ENCODE results near the gene CDKAL1. TPM values are rescaled to one million over a fixed set of nuclear protein-coding genes. Genes with fewer than 3 reads are reported as not detected.
"Not testable (repeated sequence)": the region's sequence is repeated elsewhere in the genome, so short reads cannot be mapped to it uniquely, and the experiment has no call there.

The CDKAL1 gene
- total RNA-seq, 1 experiment from 2014 or later = 23.4 TPM

DNA sequence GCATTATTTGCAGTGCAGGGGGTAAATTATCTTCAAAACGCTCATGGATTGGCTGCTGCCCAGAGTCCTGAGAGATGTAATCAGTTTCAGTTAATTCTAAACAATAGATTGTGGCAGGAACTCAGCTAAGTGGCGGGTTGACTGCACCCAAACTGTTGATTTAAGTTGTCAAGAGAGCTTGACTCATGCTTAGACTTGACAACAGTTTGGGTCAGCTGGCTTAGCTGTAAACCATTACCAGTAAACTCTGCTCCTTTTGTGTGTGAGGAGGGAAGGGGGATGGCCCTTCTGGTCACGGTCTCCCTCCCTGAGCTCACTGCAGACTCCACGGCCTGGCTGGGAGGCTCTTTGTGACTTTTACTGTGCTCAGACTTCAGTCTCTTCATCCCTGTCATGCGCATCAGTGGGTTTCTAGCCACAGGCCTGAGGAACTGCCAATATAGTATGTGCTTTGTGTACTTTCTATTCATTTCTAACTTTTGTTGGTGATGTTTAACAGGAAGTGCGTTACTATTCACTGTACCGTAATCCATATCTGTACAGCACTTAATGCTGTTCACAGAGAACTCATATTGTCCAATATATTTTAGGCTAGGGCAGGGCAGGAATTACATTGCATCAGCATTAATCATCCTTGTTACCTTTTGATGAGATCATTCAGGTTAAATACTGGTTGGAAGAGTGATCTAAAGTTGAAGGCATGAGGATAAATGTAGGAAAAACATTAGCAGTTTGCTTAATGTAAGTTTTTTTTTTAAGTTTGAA, 488.3 kb downstream of the CDKAL1 start:
- peak; percentile 76 for DNase-seq (ENCODE audit: low spot score)

DNA sequence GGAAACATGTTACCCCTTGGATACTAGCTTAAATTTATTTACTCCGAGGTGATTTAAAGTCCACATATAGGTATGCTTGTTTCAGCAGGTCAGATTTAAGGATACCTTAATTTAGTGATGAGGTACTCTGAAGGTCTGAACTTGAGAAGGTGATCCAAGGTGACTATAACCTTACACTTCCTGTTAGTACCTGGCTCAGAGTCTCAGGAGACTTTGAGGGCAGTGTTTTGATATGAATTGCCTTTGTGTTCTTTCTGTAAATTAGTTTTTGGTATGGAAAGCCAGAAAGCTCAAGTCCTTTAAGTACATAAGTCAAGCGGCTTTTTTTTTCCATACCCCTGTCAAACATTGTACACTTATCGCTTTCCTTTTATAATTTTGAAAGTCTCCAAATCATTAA, 489.0 kb downstream of the CDKAL1 start:
- DNase-seq (ENCODE audit: low spot score) = no peak

DNA sequence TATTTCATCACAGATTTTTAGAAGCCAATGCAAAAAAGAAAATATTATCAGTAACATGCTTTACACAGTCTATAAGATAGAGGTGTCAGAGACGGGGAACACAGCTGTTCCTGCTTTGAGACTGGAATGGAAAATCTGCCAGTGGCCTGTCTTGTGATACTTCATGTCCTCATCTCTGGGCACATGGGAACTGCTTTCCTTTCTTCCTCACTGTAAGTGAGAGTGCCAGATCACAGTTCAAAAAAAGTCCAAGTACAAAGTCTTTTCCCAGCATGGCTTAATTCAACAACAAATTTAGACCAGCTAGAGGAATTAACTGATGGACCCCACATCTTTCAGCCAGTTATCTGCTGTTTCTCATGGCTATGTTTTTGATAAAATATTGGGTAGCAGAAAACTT, 490.4 kb downstream of the CDKAL1 start:
- no peak for DNase-seq (ENCODE audit: low spot score)

DNA sequence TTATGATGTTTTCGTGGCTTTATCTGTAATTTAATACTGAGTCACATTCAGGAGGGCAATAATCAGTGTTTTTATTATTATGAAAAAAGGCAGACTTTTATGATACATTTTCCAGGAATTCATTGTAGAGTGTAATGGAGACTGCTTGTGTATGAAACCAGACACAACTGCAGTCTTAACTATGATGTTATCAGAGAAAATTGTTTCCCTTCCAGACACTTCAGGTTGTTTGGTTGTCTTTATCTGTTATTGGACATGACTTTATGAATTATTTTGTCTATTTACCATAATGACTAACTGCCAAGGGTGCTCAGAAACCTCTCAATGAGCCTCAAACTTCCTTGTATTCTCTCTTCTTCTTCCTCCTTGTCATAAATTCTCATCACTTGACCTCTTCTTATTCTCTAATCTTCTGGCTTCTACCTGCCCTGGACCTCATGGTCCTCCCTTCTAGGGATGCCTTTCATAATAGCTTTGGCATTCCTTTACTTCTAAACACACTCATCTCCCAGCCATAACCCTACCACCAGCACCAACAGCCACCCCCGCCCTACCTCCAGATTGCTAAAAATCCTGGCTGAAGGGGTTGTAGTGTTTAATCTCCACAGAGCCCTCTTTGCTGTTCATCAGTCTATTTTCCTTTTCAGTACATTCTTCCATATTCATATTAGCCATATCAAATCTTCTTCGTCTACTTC, 492.5 kb downstream of the CDKAL1 start:
- DNase-seq (ENCODE audit: low spot score) = no peak

DNA sequence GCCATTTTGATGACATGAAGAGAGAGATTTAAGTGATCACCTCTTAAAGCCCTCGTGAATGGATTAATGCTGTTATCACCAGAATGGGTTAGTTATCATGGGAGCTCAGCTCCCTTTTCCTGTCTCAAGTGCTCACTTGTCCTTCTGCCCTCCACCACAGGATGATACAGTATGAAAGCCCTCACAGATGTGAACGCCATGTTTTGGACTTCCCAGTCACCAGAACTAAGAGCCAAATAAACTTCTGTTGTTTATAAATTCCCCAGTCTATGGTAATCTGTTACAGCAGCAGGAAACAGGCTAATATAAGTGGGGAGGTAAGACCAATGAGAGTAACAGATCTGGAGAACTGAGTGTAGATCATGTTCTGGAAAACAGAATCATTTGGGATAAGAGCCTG, 493.2 kb downstream of the CDKAL1 start:
- no peak for DNase-seq (ENCODE audit: low spot score)

DNA sequence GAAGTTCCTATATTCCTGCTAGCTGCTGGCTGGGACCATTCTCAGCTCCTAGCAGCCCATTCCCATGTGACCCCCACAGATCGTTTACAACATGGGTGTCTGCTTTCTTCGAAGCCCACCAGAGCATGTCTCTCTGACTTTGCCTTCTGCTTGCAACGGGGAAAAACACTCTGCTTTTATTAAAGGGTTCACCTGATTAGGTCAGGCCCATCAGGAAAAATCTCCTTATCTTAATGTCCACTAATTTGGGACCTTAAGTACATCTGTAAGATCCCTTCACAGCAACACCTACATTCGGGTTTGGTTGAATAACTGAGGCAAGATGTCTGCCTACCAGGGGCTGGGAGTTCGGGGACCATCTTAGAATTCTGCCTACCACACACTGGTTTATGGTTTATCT, 496.9 kb downstream of the CDKAL1 start:
- DNase-seq (ENCODE audit: low spot score) = no peak

DNA sequence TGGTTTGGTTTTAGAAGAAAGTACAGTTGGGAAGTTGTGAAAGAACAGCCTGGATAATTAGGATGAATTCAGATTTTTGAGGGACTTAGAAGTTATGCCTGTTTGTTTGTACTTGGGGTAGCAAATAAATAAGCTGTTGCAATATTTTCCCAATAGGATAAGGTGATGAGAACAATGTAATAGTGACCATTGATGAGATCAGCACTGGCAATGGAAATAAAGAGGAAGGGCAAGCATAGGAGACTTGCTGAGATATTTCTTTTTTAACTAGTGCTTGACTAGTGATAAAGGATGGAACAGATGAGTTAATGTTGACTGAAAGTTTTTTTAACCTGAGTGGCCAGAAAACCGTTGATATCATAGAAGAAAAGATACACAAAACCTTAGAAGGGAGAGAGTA, 498.8 kb downstream of the CDKAL1 start:
- DNase-seq (ENCODE audit: low spot score) = no peak

DNA sequence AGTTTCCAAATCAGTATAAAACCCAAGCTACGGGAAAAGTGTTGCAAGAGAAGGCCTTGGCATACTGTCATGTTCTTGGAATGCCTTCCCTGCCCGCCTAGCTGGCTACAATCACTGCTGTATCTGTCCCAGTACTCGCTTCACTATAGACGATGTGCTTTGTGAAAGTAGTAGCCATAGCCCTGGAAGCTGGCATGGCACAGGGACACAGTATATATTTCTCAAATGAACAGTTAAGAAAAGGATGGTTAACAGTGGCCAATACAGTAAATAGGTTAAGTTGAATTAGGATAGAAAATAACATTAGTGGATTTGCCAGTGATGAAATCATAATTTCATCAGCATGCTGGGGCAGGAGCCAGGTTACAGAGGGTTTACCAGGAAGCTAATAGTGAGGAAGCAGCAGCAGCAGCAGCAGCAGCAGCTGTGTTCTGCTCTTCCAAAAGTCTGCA, 499.3 kb downstream of the CDKAL1 start:
- no peak for DNase-seq (ENCODE audit: low spot score)

DNA sequence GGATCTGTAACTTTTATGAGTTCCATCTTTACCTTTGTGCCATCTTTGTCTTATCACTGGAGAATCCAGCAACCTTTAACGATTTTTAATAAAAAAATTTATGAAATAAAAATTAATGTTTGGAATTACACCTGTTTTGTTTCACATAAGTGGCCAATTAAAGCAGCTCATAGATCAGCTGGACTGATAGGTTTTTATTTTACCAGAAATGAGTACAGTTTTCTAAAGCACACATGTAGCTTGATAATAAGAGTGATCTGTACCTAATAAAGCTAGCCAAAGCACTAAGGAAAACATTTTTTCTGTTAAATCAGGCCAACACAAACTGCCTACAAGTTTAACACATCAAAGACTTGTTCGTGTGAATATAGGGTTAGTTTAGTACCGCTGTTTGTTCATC, 500.1 kb downstream of the CDKAL1 start:
- no peak for DNase-seq (ENCODE audit: low spot score)

DNA sequence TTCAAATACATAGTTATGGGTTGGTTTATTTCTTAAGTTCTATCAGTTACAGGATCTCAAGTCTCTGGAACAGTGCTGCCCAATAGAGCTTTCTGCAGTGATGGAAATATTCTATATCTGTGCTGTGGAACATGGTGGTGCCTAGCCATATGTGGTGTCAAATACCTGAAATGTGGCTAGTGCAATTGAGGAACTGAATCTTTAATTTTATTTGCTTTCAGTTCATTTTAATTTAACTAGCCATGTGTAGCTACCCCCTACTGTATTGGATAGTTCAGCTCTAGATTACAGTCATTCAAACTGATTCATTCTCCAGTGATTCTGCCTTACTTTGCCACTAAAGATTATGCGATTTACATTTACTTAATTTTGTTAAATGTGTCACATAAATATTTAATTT, 503.2 kb downstream of the CDKAL1 start:
- no peak for DNase-seq (ENCODE audit: low spot score)

DNA sequence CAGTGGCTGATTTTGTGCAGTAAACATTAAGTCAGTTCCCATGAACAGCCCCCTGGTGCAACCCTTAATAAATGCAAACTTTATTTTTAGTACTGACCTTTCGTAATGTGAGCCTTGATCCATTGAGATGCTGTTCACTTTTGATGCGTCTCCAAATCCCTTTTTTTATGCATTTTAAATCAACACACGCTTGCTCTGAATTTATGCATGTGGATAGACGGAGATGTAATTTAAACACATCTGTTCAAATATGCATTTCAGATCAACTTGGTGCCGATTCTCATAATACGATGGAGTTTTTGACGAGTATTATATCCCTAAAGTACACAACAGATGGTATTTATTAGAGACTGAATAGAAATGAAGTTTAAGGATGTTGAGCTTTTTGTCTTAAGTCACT, 505.7 kb downstream of the CDKAL1 start:
- DNase-seq (ENCODE audit: low spot score) = no peak

DNA sequence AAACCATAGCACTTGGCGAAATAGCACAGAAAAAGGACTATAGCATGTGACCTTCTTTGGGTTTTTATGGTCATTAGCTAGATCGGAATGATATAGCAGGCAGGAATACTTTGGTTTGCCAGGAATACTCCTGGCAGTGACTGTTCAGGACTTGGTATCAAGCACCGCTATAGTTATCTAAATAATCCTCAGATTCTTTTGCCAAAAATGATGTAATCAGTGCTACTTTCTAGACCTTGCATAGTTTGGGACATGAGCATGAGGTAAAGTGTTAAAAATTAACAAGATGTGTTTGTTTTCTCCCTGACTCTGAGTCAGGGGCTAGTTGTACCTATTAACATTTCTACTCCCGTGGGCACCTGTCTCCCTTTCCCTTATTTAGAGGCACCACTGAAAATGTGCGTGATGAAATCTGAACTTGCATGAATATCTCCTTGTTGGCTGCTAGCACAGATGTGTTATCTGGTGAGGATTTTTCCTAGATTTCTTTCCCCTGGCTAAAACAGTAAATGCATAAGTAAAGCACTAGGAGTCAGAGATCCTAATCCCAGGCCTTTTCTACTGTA, 511.0 kb downstream of the CDKAL1 start:
- DNase-seq (ENCODE audit: low spot score) = no peak

DNA sequence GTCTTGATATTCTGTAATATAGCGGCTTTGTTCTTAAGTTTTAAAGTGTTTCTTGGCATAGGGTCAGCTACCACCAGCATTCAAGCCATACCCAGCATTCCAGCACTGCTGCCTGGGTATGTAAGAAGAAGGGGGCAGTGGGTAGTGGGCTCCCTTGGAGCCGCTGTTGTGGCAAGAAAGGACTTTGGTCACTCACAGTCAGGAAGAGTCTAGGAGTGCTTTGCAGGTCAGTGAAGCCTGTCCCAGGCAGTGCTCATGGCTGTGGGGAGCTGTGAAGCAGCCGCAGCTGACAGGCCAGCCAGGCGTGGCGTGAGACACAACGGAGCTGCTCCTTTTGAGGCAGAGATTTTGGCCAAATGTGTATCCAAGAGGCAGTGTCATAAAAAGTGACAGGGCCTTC, 512.0 kb downstream of the CDKAL1 start:
- DNase-seq (ENCODE audit: low spot score) = no peak

DNA sequence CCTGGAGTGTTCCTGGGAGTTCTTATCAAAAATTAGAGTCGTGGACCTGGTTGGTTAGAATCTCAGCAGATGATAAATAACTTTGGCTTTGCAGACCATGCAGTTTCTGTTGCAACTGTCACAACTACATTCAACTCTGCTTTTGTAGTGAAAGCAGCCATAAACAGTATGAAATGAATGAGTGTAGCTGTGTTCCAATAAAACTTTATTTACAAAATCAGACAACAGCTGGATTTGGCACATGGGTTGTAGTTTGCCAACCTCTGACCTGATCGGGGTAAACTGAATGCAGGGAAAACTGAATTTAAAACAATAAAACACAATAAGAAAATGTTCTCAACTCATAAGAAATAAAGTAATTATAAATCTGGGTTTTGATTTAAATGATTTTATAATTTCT, 513.8 kb downstream of the CDKAL1 start:
- DNase-seq (ENCODE audit: low spot score) = no peak

DNA sequence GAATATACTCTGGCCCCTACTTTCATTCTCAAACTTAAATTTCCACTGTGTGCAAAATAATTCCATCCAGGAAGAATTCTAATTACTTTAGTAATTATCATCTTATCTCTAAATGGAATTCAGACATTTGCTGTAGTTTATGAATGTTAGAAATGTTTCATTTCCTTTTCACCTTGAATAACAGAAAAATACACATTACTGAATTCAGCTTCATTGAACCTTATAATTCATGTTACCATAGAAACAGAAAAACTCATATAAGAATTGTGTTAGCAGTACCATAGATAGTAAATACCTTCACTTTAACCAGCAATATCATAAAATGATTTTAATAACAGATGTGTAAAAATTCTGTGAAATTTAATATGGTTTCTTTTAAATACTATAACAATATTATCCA, 514.9 kb downstream of the CDKAL1 start:
- DNase-seq (ENCODE audit: low spot score) = no peak

DNA sequence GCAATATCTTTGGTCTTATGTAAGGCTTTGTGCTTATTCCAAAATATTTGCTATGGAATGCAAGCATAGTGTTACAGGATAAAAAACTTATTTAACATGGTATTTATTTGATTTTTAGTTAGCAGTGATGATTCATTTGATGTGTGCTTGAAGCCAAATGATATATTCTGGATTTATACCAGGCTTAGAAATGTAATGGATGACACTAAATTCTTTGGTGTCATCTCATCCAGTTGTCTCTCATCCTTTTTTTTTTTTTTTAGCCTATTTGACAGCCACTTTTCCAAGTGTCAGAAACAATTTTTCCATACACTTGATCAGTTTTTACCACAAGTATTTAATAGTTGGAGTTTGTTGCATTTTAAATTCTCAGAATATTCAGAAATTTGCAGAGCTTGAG, 515.3 kb downstream of the CDKAL1 start:
- DNase-seq (ENCODE audit: low spot score) = no peak

DNA sequence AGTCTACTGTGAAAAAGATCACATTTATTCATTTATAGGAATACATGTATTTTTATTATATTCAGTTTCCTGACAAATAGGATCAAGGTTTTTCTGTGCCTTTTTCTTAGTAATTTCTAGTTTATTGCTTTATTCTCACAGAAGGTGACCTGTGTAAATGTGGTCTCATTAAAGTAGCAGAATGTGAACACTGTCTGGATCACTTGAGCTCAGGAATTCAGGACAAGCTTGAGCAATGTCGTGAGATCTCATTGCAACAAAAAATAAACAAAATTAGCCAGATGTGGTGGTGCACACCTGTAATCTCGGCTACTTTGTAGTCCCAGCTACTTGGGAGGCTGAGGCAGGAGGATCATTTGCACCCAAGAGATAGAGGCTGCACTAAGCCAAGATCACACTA, 516.7 kb downstream of the CDKAL1 start:
- no peak for DNase-seq (ENCODE audit: low spot score)

DNA sequence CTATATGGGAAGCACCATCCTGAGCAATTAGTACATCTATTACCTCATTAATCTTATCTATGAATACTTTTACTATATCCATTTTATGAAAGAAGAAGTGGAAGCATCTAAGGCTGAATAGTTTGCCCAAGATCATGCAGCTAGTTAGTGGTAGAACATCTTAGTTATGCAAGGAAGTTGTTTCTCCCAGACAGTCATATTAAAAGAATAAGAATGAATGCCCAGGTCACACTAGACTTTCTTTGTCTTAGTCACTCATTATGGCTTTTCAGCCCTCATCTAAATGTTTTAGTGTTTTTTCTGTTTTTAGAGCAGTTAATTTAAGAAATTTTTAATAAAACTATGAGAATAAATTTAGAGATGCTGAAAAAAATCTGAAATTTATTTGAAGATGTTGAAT, 517.5 kb downstream of the CDKAL1 start:
- no peak for DNase-seq (ENCODE audit: low spot score)

DNA sequence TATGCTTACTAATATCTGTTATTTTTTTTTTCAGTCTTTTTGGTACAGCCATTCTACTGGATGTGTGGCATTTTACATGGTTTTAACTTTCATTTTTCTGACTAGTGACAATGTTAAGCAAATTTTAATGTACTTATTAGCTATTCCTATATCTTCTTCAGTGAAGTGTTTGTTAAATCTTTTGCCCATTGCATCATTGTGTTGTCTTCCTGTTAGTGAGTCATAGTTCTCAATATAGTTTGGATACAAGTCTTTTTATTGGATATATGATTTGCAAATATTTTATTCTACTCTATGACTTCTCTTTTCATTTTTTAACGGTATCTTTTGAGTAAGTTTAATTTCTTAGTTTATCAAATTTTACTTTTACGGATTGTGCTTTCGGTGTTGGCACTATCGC, 519.4 kb downstream of the CDKAL1 start:
- DNase-seq (ENCODE audit: low spot score) = peak; percentile 3

DNA sequence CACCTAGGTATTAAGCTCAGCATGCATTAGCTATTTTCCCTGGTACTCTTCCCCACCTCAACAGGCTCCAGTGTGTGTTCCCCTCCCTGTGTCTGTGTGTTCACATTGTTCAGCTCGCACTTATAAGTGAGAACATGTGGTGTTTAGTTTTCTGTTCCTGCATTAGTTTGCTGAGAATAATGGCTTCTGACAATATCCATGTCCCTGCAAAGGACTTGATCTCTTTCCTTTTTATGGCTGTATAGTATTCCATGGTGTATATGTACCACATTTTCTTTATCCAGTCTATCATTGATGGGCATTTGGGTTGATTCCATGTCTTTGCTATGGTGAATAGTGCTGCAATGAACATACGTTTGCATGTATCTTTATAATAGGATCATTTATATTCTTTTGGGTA, 521.2 kb downstream of the CDKAL1 start:
- not testable (repeated sequence) for DNase-seq (ENCODE audit: low spot score)

DNA sequence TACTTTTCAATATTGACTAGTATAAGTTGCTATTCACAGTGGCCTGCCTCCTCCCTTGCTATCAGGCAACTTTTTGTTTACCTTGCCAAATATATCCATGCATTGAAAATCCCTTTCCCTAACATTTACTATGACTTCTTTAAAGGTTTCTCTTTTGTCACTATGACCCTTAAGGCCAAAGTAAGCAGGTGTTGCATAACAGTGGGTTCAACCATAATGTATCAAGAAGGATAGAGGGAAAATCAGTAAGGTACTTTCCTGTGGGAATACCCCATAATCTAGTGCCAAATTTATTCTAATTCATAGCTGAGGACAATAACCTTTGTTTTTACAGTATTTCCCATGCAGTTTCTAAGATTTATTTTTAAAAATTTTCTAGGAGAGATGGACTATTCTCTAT, 527.6 kb downstream of the CDKAL1 start:
- DNase-seq (ENCODE audit: low spot score) = no peak

DNA sequence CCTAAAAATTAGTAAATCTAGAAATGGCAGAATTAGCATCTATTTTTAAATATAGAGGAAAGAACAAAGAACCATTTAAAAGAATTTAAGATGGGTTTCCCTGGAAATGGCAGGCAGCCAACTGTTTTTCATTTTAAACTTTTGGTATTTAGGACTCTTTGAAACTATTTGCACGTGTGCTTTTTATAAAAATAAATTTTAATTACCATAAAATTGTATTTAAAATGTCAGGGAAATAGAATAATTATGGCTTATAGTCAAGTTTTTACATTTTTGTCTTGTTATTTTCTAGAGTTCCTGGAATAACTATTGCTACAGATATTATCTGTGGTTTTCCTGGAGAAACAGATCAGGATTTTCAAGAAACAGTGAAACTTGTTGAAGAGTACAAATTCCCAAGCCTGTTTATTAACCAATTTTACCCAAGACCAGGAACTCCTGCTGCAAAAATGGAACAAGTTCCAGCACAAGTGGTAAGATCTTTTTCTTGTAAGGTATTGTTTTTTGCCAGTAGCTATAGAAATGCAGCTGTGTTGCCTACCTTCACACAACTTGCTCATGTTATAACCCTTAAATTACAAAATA, 530.6 kb downstream of the CDKAL1 start:
- no peak for DNase-seq (ENCODE audit: low spot score)

DNA sequence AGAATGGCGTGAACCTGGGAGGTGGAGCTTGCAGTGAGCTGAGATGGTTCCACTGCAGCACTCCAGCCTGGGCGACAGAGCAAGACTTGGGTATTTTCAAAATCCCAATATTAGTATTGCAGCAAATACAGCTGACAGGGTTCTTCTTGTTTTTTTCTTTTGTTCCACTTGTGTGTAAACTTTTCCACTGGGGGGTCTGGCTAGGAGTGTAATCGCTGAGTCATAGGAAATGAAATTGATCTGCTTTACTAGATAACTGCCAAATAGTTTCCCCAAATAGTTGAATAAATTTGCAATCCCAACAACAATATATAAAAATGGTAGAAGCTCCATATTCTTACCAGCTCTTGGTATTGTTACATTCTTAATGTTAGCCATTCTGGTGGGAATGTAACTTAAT, 533.3 kb downstream of the CDKAL1 start:
- no peak for DNase-seq (ENCODE audit: low spot score)

Measured in A172 (cell line).